ENCODE measurements around the gene ZC2HC1C. TPM values are rescaled to one million over a fixed set of nuclear protein-coding genes. Genes with fewer than 3 reads are reported as not detected.

ZC2HC1C gene
- total and polyA plus RNA-seq, 2 donors (not counting 1 experiment from before 2014, with no cell fraction given): 0.21 to 0.59 TPM

GRCh38 chr14:75079521-75079920, 10.1 kb downstream of the ZC2HC1C start:
- Mint-ChIP-seq H3K27me3 (no peaks in the 10 kb centered on the region), H3K27ac (no peak overlapping the region), H3K4me1 (no peaks in the 10 kb centered on the region), H3K4me3 (no peak overlapping the region), H3K9me3 (ENCODE audit: insufficient read depth) (no peaks in the 10 kb centered on the region)
- Histone ChIP-seq H3K9me3 (ENCODE audit: control extremely low read depth in 1 of 3, control insufficient read depth in 2 of 3, insufficient read depth in 1 of 3, low read length in 2 of 3) (no peaks in the 10 kb centered on the region), H3K27me3 (replicated peaks in 1 of 4; ENCODE audit: control extremely low read depth in 1 of 4, control insufficient read depth in 3 of 4, insufficient read depth in 4 of 4, low read length in 3 of 4) (no peaks in the 10 kb centered on the region), H4K20me1 (ENCODE audit: control insufficient read depth, insufficient read depth, low read length, poor library complexity, severe bottlenecking) (no peaks in the 10 kb centered on the region), H2AFZ (ENCODE audit: insufficient read depth, low read depth, low read length, poor library complexity, severe bottlenecking) (no peak overlapping the region), H3K79me2 (ENCODE audit: control insufficient read depth, insufficient read depth, low read length) (no peaks in the 10 kb centered on the region), H3K4me3 (ENCODE audit: control extremely low read depth in 1 of 5, extremely low read depth in 1 of 5, insufficient read depth in 1 of 5, low read depth in 2 of 5, low read length in 4 of 5) (no peak overlapping the region), H3K36me3 (replicated peaks in 1 of 2; ENCODE audit: control extremely low read depth in 1 of 2, control insufficient read depth in 1 of 2, extremely low read depth in 1 of 2, insufficient read depth in 2 of 2, low read length in 1 of 2) (peaks cover 3 to 30% of the 10 kb centered on the region in 2 experiments), H3K27ac (ENCODE audit: low read length in 2 of 2) (no peak overlapping the region), H3K4me1 (ENCODE audit: control insufficient read depth in 2 of 2, insufficient read depth in 2 of 2, low read length in 2 of 2) (no peaks in the 10 kb centered on the region), H3K4me2 (replicated peaks; ENCODE audit: low read depth, low read length, poor library complexity, severe bottlenecking) (no peak overlapping the region), H3K9ac (ENCODE audit: low read length) (no peak overlapping the region)
- no peak for DNase-seq
- 100% methylated on average over 1 of the region's 4 CpGs for WGBS (ENCODE audit: insufficient coverage)
- POLR2A ChIA-PET: no interaction called here
- CTCF ChIA-PET: interaction anchor here (0.9 to 1.8 kb wide), 2 partner anchors 9 to 220 kb away, joined by 5 to 10 read pairs; no protein-coding TSS in a partner anchor
- intact Hi-C loops (cut with micrococcal nuclease): no loop called here
- no peak for TF ChIP-seq EZH2 (IDR thresholded peaks at IDR 0.05; ENCODE audit: borderline replicate concordance, insufficient read depth, low read depth, low read length, poor library complexity, severe bottlenecking)
- TF ChIP-seq, protein P1, sequence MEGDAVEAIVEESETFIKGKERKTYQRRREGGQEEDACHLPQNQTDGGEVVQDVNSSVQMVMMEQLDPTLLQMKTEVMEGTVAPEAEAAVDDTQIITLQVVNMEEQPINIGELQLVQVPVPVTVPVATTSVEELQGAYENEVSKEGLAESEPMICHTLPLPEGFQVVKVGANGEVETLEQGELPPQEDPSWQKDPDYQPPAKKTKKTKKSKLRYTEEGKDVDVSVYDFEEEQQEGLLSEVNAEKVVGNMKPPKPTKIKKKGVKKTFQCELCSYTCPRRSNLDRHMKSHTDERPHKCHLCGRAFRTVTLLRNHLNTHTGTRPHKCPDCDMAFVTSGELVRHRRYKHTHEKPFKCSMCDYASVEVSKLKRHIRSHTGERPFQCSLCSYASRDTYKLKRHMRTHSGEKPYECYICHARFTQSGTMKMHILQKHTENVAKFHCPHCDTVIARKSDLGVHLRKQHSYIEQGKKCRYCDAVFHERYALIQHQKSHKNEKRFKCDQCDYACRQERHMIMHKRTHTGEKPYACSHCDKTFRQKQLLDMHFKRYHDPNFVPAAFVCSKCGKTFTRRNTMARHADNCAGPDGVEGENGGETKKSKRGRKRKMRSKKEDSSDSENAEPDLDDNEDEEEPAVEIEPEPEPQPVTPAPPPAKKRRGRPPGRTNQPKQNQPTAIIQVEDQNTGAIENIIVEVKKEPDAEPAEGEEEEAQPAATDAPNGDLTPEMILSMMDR (IDR thresholded peaks at IDR 0.05): no peak
- ATAC-seq (ENCODE audit: low read depth): no peak

GRCh38 chr14:75081660-75082229, 12.3 kb downstream of the ZC2HC1C start:
- WGBS (ENCODE audit: insufficient coverage): no CpG with 5 or more reads among the region's 2 CpGs
- POLR2A ChIA-PET: no interaction called here
- CTCF ChIA-PET: interaction anchor here (0.6 kb wide), 1 partner anchor 173 kb away, joined by 3 read pairs; no protein-coding TSS in a partner anchor

More at GRCh38 chr14:75081660-75082229, 12.3 kb downstream of the ZC2HC1C start:
- Mint-ChIP-seq H3K4me3 (no peak overlapping the region), H3K27ac (no peak overlapping the region), H3K9me3 (ENCODE audit: insufficient read depth) (no peaks in the 10 kb centered on the region), H3K27me3 (no peaks in the 10 kb centered on the region), H3K4me1 (no peaks in the 10 kb centered on the region)
- no peaks in the 10 kb centered on the region for H3K27me3 ChIP-seq (replicated peaks in 1 of 4; ENCODE audit: control extremely low read depth in 1 of 4, control insufficient read depth in 3 of 4, insufficient read depth in 4 of 4, low read length in 3 of 4)
- H3K4me1 ChIP-seq (ENCODE audit: control insufficient read depth in 2 of 2, insufficient read depth in 2 of 2, low read length in 2 of 2): no peaks in the 10 kb centered on the region
- intact Hi-C loops (cut with micrococcal nuclease): no loop called here
- no peak for TF ChIP-seq EZH2 (IDR thresholded peaks at IDR 0.05; ENCODE audit: borderline replicate concordance, insufficient read depth, low read depth, low read length, poor library complexity, severe bottlenecking)
- TF ChIP-seq, protein P1 (IDR thresholded peaks at IDR 0.05): no peak
- H3K79me2 ChIP-seq (ENCODE audit: control insufficient read depth, insufficient read depth, low read length): no peaks in the 10 kb centered on the region
- no peak overlapping the region for H3K4me3 ChIP-seq (ENCODE audit: control extremely low read depth in 1 of 5, extremely low read depth in 1 of 5, insufficient read depth in 1 of 5, low read depth in 2 of 5, low read length in 4 of 5)
- DNase-seq (no peak), ATAC-seq (ENCODE audit: low read depth) (no peak)
- H3K4me2 ChIP-seq (replicated peaks; ENCODE audit: low read depth, low read length, poor library complexity, severe bottlenecking): no peak overlapping the region
- H3K27ac ChIP-seq (ENCODE audit: low read length in 2 of 2): no peak overlapping the region
- H3K9me3 ChIP-seq (ENCODE audit: control extremely low read depth in 1 of 3, control insufficient read depth in 2 of 3, insufficient read depth in 1 of 3, low read length in 2 of 3): no peaks in the 10 kb centered on the region
- no peak overlapping the region for H2AFZ ChIP-seq (ENCODE audit: insufficient read depth, low read depth, low read length, poor library complexity, severe bottlenecking)
- H4K20me1 ChIP-seq (ENCODE audit: control insufficient read depth, insufficient read depth, low read length, poor library complexity, severe bottlenecking): no peaks in the 10 kb centered on the region
- no peak overlapping the region for H3K9ac ChIP-seq (ENCODE audit: low read length)
- peaks cover 4 to 49% of the 10 kb centered on the region in 2 experiments for H3K36me3 ChIP-seq (replicated peaks in 1 of 2; ENCODE audit: control extremely low read depth in 1 of 2, control insufficient read depth in 1 of 2, extremely low read depth in 1 of 2, insufficient read depth in 2 of 2, low read length in 1 of 2)
